Stimulated activated CD4-positive, alpha-beta T cell treated with anti-CD3 and anti-CD28 coated beads, Interleukin-15, amount 100 ng/mL, for 48 hours (primary cell): ENCODE results near the gene ANK3.

Source experiments
- DNase-seq, 2 donors: peaks; one replicate each; pipeline ENCODE4 v3.0.0-alpha.2; 2020; ENCODE audit warnings: low read depth in 2 of 2

The ANK3 gene

DNA sequence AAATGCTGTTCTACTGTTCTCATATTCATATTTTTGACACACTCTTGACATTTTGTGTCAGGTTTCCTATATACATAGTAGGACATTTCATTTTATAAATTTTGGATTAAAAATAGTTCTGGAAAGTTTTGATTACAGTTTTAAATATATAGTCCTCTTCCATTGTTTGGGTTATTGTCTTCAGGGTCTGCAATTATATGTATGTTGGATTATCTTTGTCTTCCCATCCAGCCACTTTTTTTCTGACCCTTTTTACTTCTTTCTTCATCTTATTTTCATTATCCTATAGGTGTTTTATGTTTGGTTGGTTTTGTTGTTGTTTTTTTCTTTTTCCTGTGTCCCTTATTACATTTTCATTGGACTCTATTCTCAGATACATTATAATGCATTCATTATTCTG, 412.2 kb downstream of the ANK3 start:
- no peak for DNase-seq

- no peak for DNase-seq
Measured at GRCh38 chr10:59976909-59977308, 412.8 kb downstream of the ANK3 start.
